A673 (cell line): ENCODE data around the gene PDC. TPM values are rescaled to one million over a fixed set of nuclear protein-coding genes. Genes with fewer than 3 reads are reported as not detected.

Experiments used
- BruUV-seq: library from RNA; stranded (reverse); fragments of 400-500 nt; replicated peaks from 2 replicates; lab custom pipeline; 2021; lab: Mats Ljungman, UMichigan
- CTCF ChIA-PET: fragments of 300-600 bp; sonication (Branson Sonifier 250); formaldehyde crosslinking; loops from one replicate; lab custom pipeline; 2022; ENCODE audit warnings: antibody characterized with exemption; lab: Charles Lee
- POLR2A ChIA-PET: fragments of 300-600 bp; sonication (Branson Sonifier 250); formaldehyde crosslinking; loops from one replicate; lab custom pipeline; 2022; ENCODE audit warnings: antibody characterized with exemption; ENCODE audit not compliant: low non-redundant PET; lab: Charles Lee
- DNase-seq: peaks from one replicate; pipeline ENCODE4 v3.0.0-alpha.2; 2015; ENCODE audit warnings: low spot score
- H3K27ac ChIP-seq: fragments of 200-600 bp; sonication (generic); 2 replicates; pipeline ENCODE4 v1.5.1; 2016; ENCODE audit warnings: mixed run types, low read depth, mild to moderate bottlenecking, mixed read lengths, antibody characterized with exemption, low read length; ENCODE audit not compliant: poor library complexity, severe bottlenecking
- H3K27me3 ChIP-seq: fragments of 200-600 bp; sonication (generic); replicated peaks from 2 replicates; pipeline ENCODE4 v1.6.1; 2017; ENCODE audit warnings: mixed run types, low read depth, mild to moderate bottlenecking, mixed read lengths, antibody characterized with exemption, low read length; ENCODE audit not compliant: insufficient read depth, poor library complexity
- H3K36me3 ChIP-seq: fragments of 200-600 bp; sonication (generic); 2 replicates; pipeline ENCODE4 v1.6.1; 2016; ENCODE audit warnings: mixed run types, mild to moderate bottlenecking, mixed read lengths, antibody characterized with exemption, low read length; ENCODE audit not compliant: insufficient read depth, poor library complexity, severe bottlenecking
- H3K4me1 ChIP-seq: fragments of 200-600 bp; sonication (generic); 2 replicates; pipeline ENCODE4 v1.6.1; 2017; ENCODE audit warnings: mixed run types, mild to moderate bottlenecking, mixed read lengths, antibody characterized with exemption, low read length; ENCODE audit not compliant: insufficient read depth, poor library complexity, severe bottlenecking
- H3K4me3 ChIP-seq: fragments of 200-600 bp; sonication (generic); 2 replicates; pipeline ENCODE4 v1.5.1; 2016; ENCODE audit warnings: low read depth, mixed run types, mild to moderate bottlenecking, mixed read lengths, low read length; ENCODE audit not compliant: poor library complexity, severe bottlenecking
- H3K9me3 ChIP-seq: fragments of 200-600 bp; sonication (generic); 2 replicates; pipeline ENCODE4 v1.6.1; 2016; ENCODE audit warnings: mixed run types, low read depth, mild to moderate bottlenecking, mixed read lengths, antibody characterized with exemption, low read length; ENCODE audit not compliant: poor library complexity, severe bottlenecking
- EZH2 ChIP-seq: fragments of 200-600 bp; sonication (generic); IDR thresholded peaks from 2 replicates; pipeline ENCODE4 v1.6.1; 2017; ENCODE audit warnings: borderline replicate concordance, low read depth, mild to moderate bottlenecking, mixed read lengths, antibody characterized with exemption, low read length; ENCODE audit not compliant: poor library complexity, severe bottlenecking
- intact Hi-C: fragments of 100-400 bp; cut with micrococcal nuclease; formaldehyde crosslinking; loops from one replicate; pipeline ENCODE4 v1.10.0; 2022; ENCODE audit not compliant: unreplicated experiment
- total RNA-seq: library from RNA; stranded (reverse); gene quantifications from 2 replicates; pipeline ENCODE4 v1.2.3, GENCODE V29; 2021
- TF ChIP-seq, protein P1 (sequence below): fragments of 300-800, 200-600 bp; sonication (generic); conservative IDR thresholded peaks from 2 replicates; pipeline ENCODE4 v1.5.1; 2017; ENCODE audit warnings: low read depth, mild to moderate bottlenecking, antibody characterized with exemption, low read length, moderate library complexity, mixed read lengths

PDC gene
- total RNA-seq, 1 experiment from 2014 or later, result not detected

DNA sequence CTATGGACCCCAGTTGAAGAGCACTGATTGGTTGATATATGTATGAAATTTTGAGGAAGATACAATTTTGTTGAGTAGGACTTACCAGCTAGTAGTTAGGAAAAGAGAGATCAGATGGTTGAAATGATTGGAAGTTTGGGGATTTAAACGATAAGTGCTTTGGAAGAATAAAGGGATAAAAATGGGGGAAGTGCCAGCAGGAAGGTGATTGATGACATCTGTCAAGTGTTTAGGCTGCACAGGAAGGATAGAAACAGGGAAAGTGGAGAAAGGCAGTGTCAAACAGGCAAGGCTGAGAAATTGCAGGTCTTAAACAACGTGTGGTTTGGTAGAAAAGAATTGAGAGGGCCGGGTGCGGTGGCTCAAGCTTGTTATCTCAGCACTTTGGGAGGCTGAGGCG lies 22.3 kb downstream of the PDC start:
- no peak for DNase-seq
- BruUV-seq, result no TSS peak
- no peaks in the 10 kb centered on the region for H3K36me3 ChIP-seq
- no peaks in the 10 kb centered on the region for H3K27me3 ChIP-seq
- ChIA-PET CTCF (no interaction called here), POLR2A (no interaction called here)
- no peak overlapping the region for H3K4me3 ChIP-seq
- H3K4me1 ChIP-seq, result peaks cover 12% of the 10 kb centered on the region
- TF ChIP-seq, protein P1, sequence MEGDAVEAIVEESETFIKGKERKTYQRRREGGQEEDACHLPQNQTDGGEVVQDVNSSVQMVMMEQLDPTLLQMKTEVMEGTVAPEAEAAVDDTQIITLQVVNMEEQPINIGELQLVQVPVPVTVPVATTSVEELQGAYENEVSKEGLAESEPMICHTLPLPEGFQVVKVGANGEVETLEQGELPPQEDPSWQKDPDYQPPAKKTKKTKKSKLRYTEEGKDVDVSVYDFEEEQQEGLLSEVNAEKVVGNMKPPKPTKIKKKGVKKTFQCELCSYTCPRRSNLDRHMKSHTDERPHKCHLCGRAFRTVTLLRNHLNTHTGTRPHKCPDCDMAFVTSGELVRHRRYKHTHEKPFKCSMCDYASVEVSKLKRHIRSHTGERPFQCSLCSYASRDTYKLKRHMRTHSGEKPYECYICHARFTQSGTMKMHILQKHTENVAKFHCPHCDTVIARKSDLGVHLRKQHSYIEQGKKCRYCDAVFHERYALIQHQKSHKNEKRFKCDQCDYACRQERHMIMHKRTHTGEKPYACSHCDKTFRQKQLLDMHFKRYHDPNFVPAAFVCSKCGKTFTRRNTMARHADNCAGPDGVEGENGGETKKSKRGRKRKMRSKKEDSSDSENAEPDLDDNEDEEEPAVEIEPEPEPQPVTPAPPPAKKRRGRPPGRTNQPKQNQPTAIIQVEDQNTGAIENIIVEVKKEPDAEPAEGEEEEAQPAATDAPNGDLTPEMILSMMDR, result no peak
- no peak for TF ChIP-seq EZH2
- no peak overlapping the region for H3K27ac ChIP-seq
- no peaks in the 10 kb centered on the region for H3K9me3 ChIP-seq
- intact Hi-C loops, result no loop called here

DNA sequence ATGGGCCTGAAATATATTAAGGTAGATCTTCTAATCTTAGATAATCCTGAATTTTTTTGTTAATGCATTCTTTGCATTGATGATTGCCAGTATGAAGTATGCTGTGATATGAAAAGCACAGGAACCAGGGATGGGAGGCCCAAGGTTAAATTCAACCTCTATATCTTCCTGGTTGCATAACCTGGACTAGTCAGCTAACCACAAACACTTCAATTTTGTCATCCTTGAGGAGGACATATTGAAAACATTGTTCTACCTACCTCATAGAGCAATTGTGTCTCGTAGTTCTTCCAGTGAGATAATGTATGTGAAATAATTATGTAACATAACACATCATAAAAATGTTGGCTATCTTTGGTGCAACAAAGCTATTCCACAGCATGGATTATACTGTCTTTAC lies 25.6 kb downstream of the PDC start:
- no TSS peak for BruUV-seq
- Histone ChIP-seq H3K36me3 (no peaks in the 10 kb centered on the region), H3K27ac (no peak overlapping the region), H3K27me3 (no peaks in the 10 kb centered on the region), H3K4me1 (peaks cover 2% of the 10 kb centered on the region), H3K9me3 (no peaks in the 10 kb centered on the region), H3K4me3 (no peak overlapping the region)
- DNase-seq, result no peak
- intact Hi-C loops, result no loop called here
- ChIA-PET CTCF (no interaction called here), POLR2A (no interaction called here)
- no peak for TF ChIP-seq EZH2
- TF ChIP-seq, protein P1, result no peak

DNA sequence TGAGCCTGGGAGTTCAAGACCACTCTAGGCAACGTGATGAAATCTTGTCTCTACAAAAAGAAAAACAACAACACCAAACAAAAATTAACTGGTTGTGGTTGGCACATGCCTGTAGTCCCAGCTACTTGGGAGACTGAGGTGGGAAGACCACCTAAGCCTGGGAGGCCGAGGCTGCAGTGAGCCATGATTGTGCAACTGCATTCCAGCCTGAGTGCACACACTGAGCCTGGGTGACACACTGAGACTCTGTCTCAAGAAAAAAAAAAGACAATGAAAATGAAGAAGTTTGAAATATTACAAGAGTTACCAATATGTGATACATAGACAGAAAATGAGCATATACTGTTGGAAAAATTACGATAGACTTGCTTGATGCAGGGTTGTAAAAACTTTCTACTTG lies 31.9 kb downstream of the PDC start:
- no peak for TF ChIP-seq EZH2
- TF ChIP-seq, protein P1, result no peak
- CTCF ChIA-PET, result no interaction called here
- Histone ChIP-seq H3K27me3 (no peaks in the 10 kb centered on the region), H3K27ac (no peak overlapping the region), H3K4me1 (peaks cover 5% of the 10 kb centered on the region), H3K4me3 (no peak overlapping the region), H3K36me3 (no peaks in the 10 kb centered on the region), H3K9me3 (no peaks in the 10 kb centered on the region)
- no peak for DNase-seq
- intact Hi-C loops, result no loop called here
- BruUV-seq, result no TSS peak
- POLR2A ChIA-PET, result no interaction called here
